B cell (primary cell): ENCODE results near the gene LRFN4. TPM values are rescaled to one million over a fixed set of nuclear protein-coding genes. Genes with fewer than 3 reads are reported as not detected.

Experiments
- ATAC-seq: fragments of 200-7000 bp; cut with Tn5 transposase; one replicate; pipeline ENCODE4 v1.10.0; 2021; ENCODE audit warnings: low read depth, mild to moderate bottlenecking, moderate number of reproducible peaks, moderate library complexity
- CTCF ChIA-PET: fragments of 350-600 bp; sonication (Branson Sonifier 250); formaldehyde crosslinking; loops from one replicate; lab custom pipeline; 2021; ENCODE audit warnings: antibody characterized with exemption, inconsistent platforms; lab: Charles Lee
- POLR2A ChIA-PET: fragments of 350-600 bp; sonication (Branson Sonifier 250); formaldehyde crosslinking; loops from one replicate; lab custom pipeline; 2021; ENCODE audit warnings: antibody characterized with exemption; lab: Charles Lee
- DNase-seq: peaks from one replicate; pipeline ENCODE4 v3.0.0; 2013
- H2AFZ ChIP-seq: 2 replicates; pipeline ENCODE4 v1.6.1; 2012; ENCODE audit warnings: mild to moderate bottlenecking, low read depth, low read length; ENCODE audit not compliant: insufficient read depth, poor library complexity, severe bottlenecking
- H3K27ac ChIP-seq, 2 donors: 1 replicate in 1 of 2; 2 replicates in 1 of 2; pipeline ENCODE4 v1.5.1; 2012 to 2013; ENCODE audit warnings: low read length in 2 of 2, mild to moderate bottlenecking in 2 of 2, moderate library complexity in 1 of 2
- H3K27me3 ChIP-seq, 4 experiments: fragments of 200-600 bp in 1 of 4; sonication (generic) in 1 of 4; replicated peaks in 1 of 4; 1 replicate in 2 of 4; 2 replicates in 2 of 4; pipeline versions ENCODE4 v1.6.1 to v1.7.0; 2013 to 2016; ENCODE audit warnings: low read length in 3 of 4, mild to moderate bottlenecking in 2 of 4, mixed read lengths in 1 of 4, moderate library complexity in 1 of 4; ENCODE audit not compliant: insufficient read depth in 4 of 4, control insufficient read depth in 3 of 4; ENCODE audit errors: control extremely low read depth in 1 of 4
- H3K36me3 ChIP-seq, 2 experiments: replicated peaks in 1 of 2; 1 replicate in 1 of 2; 2 replicates in 1 of 2; pipeline versions ENCODE4 v1.6.1 to v1.7.1; 2013; ENCODE audit warnings: low read length in 1 of 2; ENCODE audit not compliant: insufficient read depth in 2 of 2, control insufficient read depth in 1 of 2; ENCODE audit errors: control extremely low read depth in 1 of 2, extremely low read depth in 1 of 2
- H3K4me1 ChIP-seq, 2 donors: fragments of 200-600 bp in 1 of 2; sonication (generic) in 1 of 2; 1 replicate in 1 of 2; 2 replicates in 1 of 2; pipeline versions ENCODE4 v1.5.1 to v1.6.1; 2013 to 2017; ENCODE audit warnings: low read length in 2 of 2; ENCODE audit not compliant: control insufficient read depth in 2 of 2, insufficient read depth in 2 of 2
- H3K4me2 ChIP-seq: replicated peaks from 2 replicates; pipeline ENCODE3; 2012; ENCODE audit warnings: mild to moderate bottlenecking, low read depth, low read length; ENCODE audit not compliant: poor library complexity, severe bottlenecking
- H3K4me3 ChIP-seq, 5 experiments: fragments of 200-600 bp in 1 of 5; sonication (generic) in 1 of 5; 1 replicate in 3 of 5; 2 replicates in 2 of 5; pipeline versions ENCODE4 v1.5.1 to v1.7.0; 2011 to 2016; ENCODE audit warnings: low read length in 4 of 5, mild to moderate bottlenecking in 4 of 5, low read depth in 2 of 5, control low read depth in 1 of 5, moderate library complexity in 1 of 5; ENCODE audit not compliant: insufficient read depth in 1 of 5; ENCODE audit errors: control extremely low read depth in 1 of 5, extremely low read depth in 1 of 5
- H3K79me2 ChIP-seq: fragments of 200-600 bp; sonication (generic); one replicate; pipeline ENCODE4 v1.6.0; 2016; ENCODE audit warnings: low read length; ENCODE audit not compliant: control insufficient read depth, insufficient read depth
- H3K9ac ChIP-seq: fragments of 200-600 bp; sonication (generic); 2 replicates; pipeline ENCODE4 v1.6.1; 2017; ENCODE audit warnings: mild to moderate bottlenecking, low read length, moderate library complexity
- H3K9me3 ChIP-seq, 3 donors: one replicate each; pipeline versions ENCODE4 v1.6.1 to v1.7.1; 2013; ENCODE audit warnings: low read length in 2 of 3; ENCODE audit not compliant: control insufficient read depth in 2 of 3, insufficient read depth in 1 of 3; ENCODE audit errors: control extremely low read depth in 1 of 3
- H4K20me1 ChIP-seq: 2 replicates; pipeline ENCODE4 v1.6.0; 2012; ENCODE audit warnings: mild to moderate bottlenecking, low read length; ENCODE audit not compliant: insufficient read depth, control insufficient read depth, poor library complexity, severe bottlenecking
- H3K27ac Mint-ChIP-seq: one replicate; pipeline ENCODE4 v1.8.0; 2021; ENCODE audit warnings: mixed read lengths
- H3K27me3 Mint-ChIP-seq: one replicate; pipeline ENCODE4 v1.8.0; 2021; ENCODE audit warnings: mixed read lengths
- H3K4me1 Mint-ChIP-seq: one replicate; pipeline ENCODE4 v1.8.0; 2021; ENCODE audit warnings: mixed read lengths
- H3K4me3 Mint-ChIP-seq: one replicate; pipeline ENCODE4 v1.8.0; 2021; ENCODE audit warnings: mixed read lengths
- H3K9me3 Mint-ChIP-seq: one replicate; pipeline ENCODE4 v1.8.0; 2022; ENCODE audit warnings: mixed read lengths; ENCODE audit not compliant: insufficient read depth
- CTCF ChIP-seq: fragments of 200-600 bp; IDR thresholded peaks from one replicate; pipeline ENCODE4 v1.8.0; 2022; ENCODE audit warnings: antibody characterized with exemption, mild to moderate bottlenecking
- EZH2 ChIP-seq: IDR thresholded peaks from 2 replicates; pipeline ENCODE4 v1.6.1; 2012; ENCODE audit warnings: borderline replicate concordance, low read depth, mild to moderate bottlenecking, moderate library complexity, low read length; ENCODE audit not compliant: insufficient read depth, poor library complexity, severe bottlenecking
- WGBS: methylation state at CpG from one replicate; pipeline ENCODE4 v1.1.5; 2013; ENCODE audit warnings: missing lambda C conversion rate; ENCODE audit not compliant: insufficient coverage; 5-methylcytosine and 5-hydroxymethylcytosine counted together
- intact Hi-C: fragments of 100-400 bp; cut with micrococcal nuclease; formaldehyde crosslinking; loops from one replicate; pipeline ENCODE4 v1.10.0; 2022
- polyA plus RNA-seq: library from polyadenylated mRNA; depleted of rRNA; stranded (reverse); fragments of >200 nt; gene quantifications from 2 replicates; pipeline ENCODE4 v1.2.3, GENCODE V29; 2012
- total RNA-seq, 2 donors: library from RNA; stranded (reverse); fragments of 120-200 nt in 1 of 2; gene quantifications; 1 replicate in 1 of 2; 2 replicates in 1 of 2; pipeline versions ENCODE4 v1.2.3 to v1.2.4, GENCODE V29; 2013 to 2022

Gene LRFN4
- total and polyA plus RNA-seq, 2 donors (not counting 1 experiment from before 2014, with no cell fraction given), result 7.1 to 12.1 TPM

- H3K27ac ChIP-seq, result no peak overlapping the region
- no peaks in the 10 kb centered on the region for H3K36me3 ChIP-seq
- H3K9ac ChIP-seq, result no peak overlapping the region
- WGBS, result 61% methylated on average over 27 of the region's 29 CpGs
- H3K4me2 ChIP-seq, result no peak overlapping the region
- Mint-ChIP-seq H3K4me3 (no peak overlapping the region), H3K27ac (no peak overlapping the region), H3K9me3 (no peaks in the 10 kb centered on the region), H3K27me3 (peaks cover 13% of the 10 kb centered on the region), H3K4me1 (no peaks in the 10 kb centered on the region)
- no peak overlapping the region for H3K4me3 ChIP-seq
- intact Hi-C loops, result loop anchor here (1.0 kb wide), 2 partner anchors 49 to 475 kb away; no protein-coding TSS in a partner anchor
- peak overlapping the region; percentile 12 for H2AFZ ChIP-seq
- H3K27me3 ChIP-seq, result peaks cover 0 to 5% (median 0%) of the 10 kb centered on the region in 4 experiments
- no peaks in the 10 kb centered on the region for H4K20me1 ChIP-seq
- ATAC-seq (peak; percentile 43), DNase-seq (peak; percentile 67)
- TF ChIP-seq EZH2, result no peak
- TF ChIP-seq CTCF, result peak; percentile 75
- H3K79me2 ChIP-seq, result no peaks in the 10 kb centered on the region
- H3K4me1 ChIP-seq, result no peaks in the 10 kb centered on the region
- ChIA-PET CTCF (interaction anchor here (0.7 to 3.8 kb wide), 5 partner anchors 18 to 1664 kb away, joined by 3 to 28 read pairs (median 3); no protein-coding TSS in a partner anchor), POLR2A (no interaction called here)
- no peaks in the 10 kb centered on the region for H3K9me3 ChIP-seq
Observed at GRCh38 chr11:66883016-66883965, 26.4 kb downstream of the LRFN4 start.

- WGBS, result 100% methylated on average over 3 of the region's 4 CpGs
- TF ChIP-seq CTCF (no peak), EZH2 (no peak)
- Histone ChIP-seq H3K4me1 (no peaks in the 10 kb centered on the region), H3K9ac (no peak overlapping the region), H3K9me3 (no peaks in the 10 kb centered on the region), H3K79me2 (no peaks in the 10 kb centered on the region), H3K27me3 (peaks cover 0 to 5% (median 0%) of the 10 kb centered on the region in 4 experiments), H3K4me2 (no peak overlapping the region), H3K4me3 (no peak overlapping the region), H3K27ac (no peak overlapping the region), H3K36me3 (no peaks in the 10 kb centered on the region), H4K20me1 (no peaks in the 10 kb centered on the region), H2AFZ (no peak overlapping the region)
- CTCF ChIA-PET, result interaction anchor here (0.7 to 2.5 kb wide), 4 partner anchors 10 to 475 kb away, joined by 3 to 12 read pairs (median 3); no protein-coding TSS in a partner anchor
- intact Hi-C loops, result no loop called here
- H3K4me3 Mint-ChIP-seq, result no peak overlapping the region
- POLR2A ChIA-PET, result interaction anchor here (0.6 kb wide), 1 partner anchor 487 kb away, joined by 3 read pairs; no protein-coding TSS in a partner anchor
- H3K4me1 Mint-ChIP-seq, result no peaks in the 10 kb centered on the region
- no peak for ATAC-seq
- H3K27ac Mint-ChIP-seq, result no peak overlapping the region
- peaks cover 13% of the 10 kb centered on the region for H3K27me3 Mint-ChIP-seq
- no peak for DNase-seq
- no peaks in the 10 kb centered on the region for H3K9me3 Mint-ChIP-seq
Observed at GRCh38 chr11:66884443-66884842, 27.6 kb downstream of the LRFN4 start.
